Loucy (cell line): ENCODE results near the gene CELF2.

ENCODE experiments used
- H2AFZ ChIP-seq: fragments of 200-600 bp; sonication (generic); 2 replicates; pipeline ENCODE4 v1.6.0; 2016; ENCODE audit warnings: antibody characterized with exemption, mild to moderate bottlenecking, low read length, moderate library complexity
- H3F3A ChIP-seq: fragments of 200-600 bp; 2 replicates; pipeline ENCODE4 v1.6.0; 2016; ENCODE audit warnings: antibody characterized with exemption, low read depth, mild to moderate bottlenecking
- H3K27me3 ChIP-seq: fragments of 200-600 bp; sonication (generic); 2 replicates; pipeline ENCODE4 v1.6.1; 2014; ENCODE audit warnings: low read length, mild to moderate bottlenecking; ENCODE audit not compliant: insufficient read depth, poor library complexity, severe bottlenecking
- H3K36me3 ChIP-seq: fragments of 200-600 bp; sonication (generic); 2 replicates; pipeline ENCODE4 v1.6.1; 2016; ENCODE audit warnings: low read length; ENCODE audit not compliant: insufficient read depth
- H3K4me1 ChIP-seq: fragments of 200-600 bp; sonication (generic); 2 replicates; pipeline ENCODE4 v1.5.1; 2014; ENCODE audit warnings: low read length, mild to moderate bottlenecking; ENCODE audit not compliant: insufficient read depth, poor library complexity, severe bottlenecking
- H3K4me2 ChIP-seq: fragments of 200-600 bp; sonication (generic); 2 replicates; pipeline ENCODE4 v1.6.0; 2014; ENCODE audit warnings: antibody characterized with exemption, low read length, low read depth, mild to moderate bottlenecking; ENCODE audit not compliant: poor library complexity, severe bottlenecking
- H3K4me3 ChIP-seq: fragments of 200-600 bp; sonication (generic); 2 replicates; pipeline ENCODE4 v1.5.1; 2014; ENCODE audit warnings: low read length, mild to moderate bottlenecking, mixed read lengths; ENCODE audit not compliant: poor library complexity, severe bottlenecking
- H3K79me2 ChIP-seq: fragments of 200-600 bp; sonication (generic); 2 replicates; pipeline ENCODE4 v1.6.1; 2014; ENCODE audit warnings: low read length; ENCODE audit not compliant: insufficient read depth
- H3K9ac ChIP-seq: fragments of 200-600 bp; sonication (generic); 2 replicates; pipeline ENCODE4 v1.6.0; 2014; ENCODE audit warnings: mild to moderate bottlenecking, low read depth, low read length, moderate library complexity; ENCODE audit not compliant: poor library complexity, severe bottlenecking
- H3K9me2 ChIP-seq: fragments of 200-600 bp; sonication (generic); replicated peaks from 2 replicates; pipeline ENCODE4 v1.6.1; 2016; ENCODE audit warnings: low read depth, low read length, mixed read lengths
- H3K9me3 ChIP-seq: fragments of 200-600 bp; sonication (generic); 2 replicates; pipeline ENCODE4 v1.6.1; 2014; ENCODE audit warnings: mild to moderate bottlenecking, antibody characterized with exemption, low read length, low read depth; ENCODE audit not compliant: insufficient read depth
- H4K20me1 ChIP-seq: fragments of 200-600 bp; sonication (generic); 2 replicates; pipeline ENCODE4 v1.6.0; 2014; ENCODE audit warnings: antibody characterized with exemption, low read length, mild to moderate bottlenecking; ENCODE audit not compliant: insufficient read depth, poor library complexity, severe bottlenecking
- CTCF ChIP-seq: fragments of 200-600 bp; sonication (generic); conservative IDR thresholded peaks from 2 replicates; pipeline ENCODE4 v1.5.1; 2014; ENCODE audit warnings: mild to moderate bottlenecking, antibody characterized with exemption, low read length
- EZH2phosphoT487 ChIP-seq: fragments of 200-600 bp; IDR thresholded peaks from 2 replicates; pipeline ENCODE4 v1.6.1; 2018; ENCODE audit warnings: antibody characterized with exemption, mild to moderate bottlenecking, moderate library complexity, borderline replicate concordance

Gene CELF2

GRCh38 chr10:11381511-11381910 is 363.8 kb downstream of the CELF2 start:
- Histone ChIP-seq H3K27me3 (no peaks in the 10 kb centered on the region), H2AFZ (no peak overlapping the region), H3K79me2 (no peaks in the 10 kb centered on the region), H3K9me3 (no peaks in the 10 kb centered on the region), H4K20me1 (no peaks in the 10 kb centered on the region), H3K9ac (no peak overlapping the region), H3K4me2 (no peak overlapping the region), H3K4me3 (no peak overlapping the region), H3K9me2 (no peaks in the 10 kb centered on the region), H3K4me1 (no peaks in the 10 kb centered on the region), H3K36me3 (no peaks in the 10 kb centered on the region), H3F3A (no peaks in the 10 kb centered on the region)
- TF ChIP-seq CTCF (no peak), EZH2phosphoT487 (no peak)

- H3K9me3 ChIP-seq = no peaks in the 10 kb centered on the region
- H3K27me3 ChIP-seq = no peaks in the 10 kb centered on the region
- no peaks in the 10 kb centered on the region for H3F3A ChIP-seq
- no peaks in the 10 kb centered on the region for H3K4me1 ChIP-seq
- H3K9me2 ChIP-seq = no peaks in the 10 kb centered on the region
- no peak overlapping the region for H3K4me2 ChIP-seq
- no peaks in the 10 kb centered on the region for H4K20me1 ChIP-seq
- H3K4me3 ChIP-seq = no peak overlapping the region
- no peaks in the 10 kb centered on the region for H3K79me2 ChIP-seq
- no peaks in the 10 kb centered on the region for H3K36me3 ChIP-seq
- H2AFZ ChIP-seq = no peak overlapping the region
- no peak overlapping the region for H3K9ac ChIP-seq
- TF ChIP-seq EZH2phosphoT487 (no peak), CTCF (no peak)
Measured at GRCh38 chr10:11382187-11382586, 364.5 kb downstream of the CELF2 start.

GRCh38 chr10:11386044-11386443 is 368.4 kb downstream of the CELF2 start:
- no peak overlapping the region for H3K4me3 ChIP-seq
- no peak for TF ChIP-seq CTCF
- TF ChIP-seq EZH2phosphoT487 = no peak
- H3K36me3 ChIP-seq = no peaks in the 10 kb centered on the region
- H3K4me2 ChIP-seq = no peak overlapping the region
- no peaks in the 10 kb centered on the region for H3K27me3 ChIP-seq
- H3K79me2 ChIP-seq = no peaks in the 10 kb centered on the region
- H4K20me1 ChIP-seq = no peaks in the 10 kb centered on the region
- no peaks in the 10 kb centered on the region for H3K4me1 ChIP-seq
- no peaks in the 10 kb centered on the region for H3F3A ChIP-seq
- H3K9me2 ChIP-seq = no peaks in the 10 kb centered on the region
- H3K9ac ChIP-seq = no peak overlapping the region
- no peaks in the 10 kb centered on the region for H3K9me3 ChIP-seq
- H2AFZ ChIP-seq = no peak overlapping the region
